Measurements from ENCODE around the gene TPM1.

TPM1 gene

GRCh38 chr15:63056829-63057228, 14.3 kb downstream of the TPM1 start:
- no peak for DNase-seq (ENCODE audit: low spot score)

GRCh38 chr15:63057468-63058345, 15.2 kb downstream of the TPM1 start:
- no peak for DNase-seq (ENCODE audit: low spot score)

- DNase-seq (ENCODE audit: low spot score), result no peak
Observed at GRCh38 chr15:63059075-63059474, 16.5 kb downstream of the TPM1 start.

- DNase-seq (ENCODE audit: low spot score), result no peak
Observed at GRCh38 chr15:63059573-63060216, 17.1 kb downstream of the TPM1 start.

GRCh38 chr15:63060699-63061098, 18.2 kb downstream of the TPM1 start:
- no peak for DNase-seq (ENCODE audit: low spot score)

- DNase-seq (ENCODE audit: low spot score), result no peak
Observed at GRCh38 chr15:63061975-63062374, 19.4 kb downstream of the TPM1 start.

GRCh38 chr15:63063164-63063756, 20.7 kb downstream of the TPM1 start:
- no peak for DNase-seq (ENCODE audit: low spot score)

GRCh38 chr15:63063877-63064409, 21.4 kb downstream of the TPM1 start:
- DNase-seq (ENCODE audit: low spot score), result no peak

- DNase-seq (ENCODE audit: low spot score), result no peak
Observed at GRCh38 chr15:63065262-63066221, 23.0 kb downstream of the TPM1 start.

GRCh38 chr15:63066272-63066671, 23.7 kb downstream of the TPM1 start:
- no peak for DNase-seq (ENCODE audit: low spot score)

- no peak for DNase-seq (ENCODE audit: low spot score)
Observed at GRCh38 chr15:63067306-63067705, 24.8 kb downstream of the TPM1 start.

- no peak for DNase-seq (ENCODE audit: low spot score)
Observed at GRCh38 chr15:63067976-63068743, 25.6 kb downstream of the TPM1 start.

- DNase-seq (ENCODE audit: low spot score), result no peak
Observed at GRCh38 chr15:63069616-63070090, 27.1 kb downstream of the TPM1 start.

- DNase-seq (ENCODE audit: low spot score), result no peak
Observed at GRCh38 chr15:63070681-63071129, 28.2 kb downstream of the TPM1 start.

GRCh38 chr15:63071288-63071909, 28.9 kb downstream of the TPM1 start:
- no peak for DNase-seq (ENCODE audit: low spot score)

GRCh38 chr15:63072023-63072650, 29.6 kb downstream of the TPM1 start:
- DNase-seq (ENCODE audit: low spot score), result no peak

GRCh38 chr15:63072809-63073277, 30.3 kb downstream of the TPM1 start:
- no peak for DNase-seq (ENCODE audit: low spot score)

GRCh38 chr15:63073497-63074172, 31.1 kb downstream of the TPM1 start:
- no peak for DNase-seq (ENCODE audit: low spot score)
